ENCODE measurements around the gene SEC22C. TPM values are rescaled to one million over a fixed set of nuclear protein-coding genes. Genes with fewer than 3 reads are reported as not detected.

The SEC22C gene
- total and polyA plus RNA-seq, 11 donors: 17.4 to 40.5 (median 28.9) TPM

DNA sequence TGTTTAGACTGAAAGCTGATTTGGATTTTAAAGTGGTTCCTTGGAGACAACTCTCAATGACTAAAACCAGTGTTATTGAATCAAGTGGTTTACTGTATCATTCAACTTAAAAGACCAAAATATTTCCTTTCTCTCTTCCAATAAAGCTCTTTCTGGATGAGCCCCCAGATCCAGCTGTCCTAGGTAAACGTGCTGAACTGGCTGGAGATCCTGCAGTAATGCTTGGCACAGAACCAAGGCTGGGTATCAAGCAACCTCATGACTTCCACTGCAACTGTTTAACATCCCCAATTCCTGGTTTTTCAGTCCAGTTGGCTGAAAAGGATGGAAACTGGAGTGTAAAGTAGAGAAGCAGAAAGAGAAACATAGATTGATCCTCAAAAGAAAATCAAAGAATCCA is 28.9 kb downstream of the SEC22C start:
- ATAC-seq (no peak), DNase-seq (no peak)
- H3K27me3 ChIP-seq: no peaks in the 10 kb centered on the region
- H3K4me3 ChIP-seq: no peak overlapping the region
- 11 to 26% (median 18%) methylated on average over 1 of the region's 1 CpG for WGBS, 4 donors
- no peak for TF ChIP-seq POLR2A (IDR thresholded peaks at IDR 0.05)
- TF ChIP-seq, protein P1, sequence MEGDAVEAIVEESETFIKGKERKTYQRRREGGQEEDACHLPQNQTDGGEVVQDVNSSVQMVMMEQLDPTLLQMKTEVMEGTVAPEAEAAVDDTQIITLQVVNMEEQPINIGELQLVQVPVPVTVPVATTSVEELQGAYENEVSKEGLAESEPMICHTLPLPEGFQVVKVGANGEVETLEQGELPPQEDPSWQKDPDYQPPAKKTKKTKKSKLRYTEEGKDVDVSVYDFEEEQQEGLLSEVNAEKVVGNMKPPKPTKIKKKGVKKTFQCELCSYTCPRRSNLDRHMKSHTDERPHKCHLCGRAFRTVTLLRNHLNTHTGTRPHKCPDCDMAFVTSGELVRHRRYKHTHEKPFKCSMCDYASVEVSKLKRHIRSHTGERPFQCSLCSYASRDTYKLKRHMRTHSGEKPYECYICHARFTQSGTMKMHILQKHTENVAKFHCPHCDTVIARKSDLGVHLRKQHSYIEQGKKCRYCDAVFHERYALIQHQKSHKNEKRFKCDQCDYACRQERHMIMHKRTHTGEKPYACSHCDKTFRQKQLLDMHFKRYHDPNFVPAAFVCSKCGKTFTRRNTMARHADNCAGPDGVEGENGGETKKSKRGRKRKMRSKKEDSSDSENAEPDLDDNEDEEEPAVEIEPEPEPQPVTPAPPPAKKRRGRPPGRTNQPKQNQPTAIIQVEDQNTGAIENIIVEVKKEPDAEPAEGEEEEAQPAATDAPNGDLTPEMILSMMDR (IDR thresholded peaks at IDR 0.05): no peak
- peaks cover 0 to 94% (median 73%) of the 10 kb centered on the region in 9 donors for H3K36me3 ChIP-seq
- peaks cover 0 to 7% (median 0%) of the 10 kb centered on the region in 12 donors for H3K4me1 ChIP-seq
- intact Hi-C loops (cut with DNase I): no loop called here
- H3K27ac ChIP-seq: no peak overlapping the region
- H3K9me3 ChIP-seq: no peaks in the 10 kb centered on the region

DNA sequence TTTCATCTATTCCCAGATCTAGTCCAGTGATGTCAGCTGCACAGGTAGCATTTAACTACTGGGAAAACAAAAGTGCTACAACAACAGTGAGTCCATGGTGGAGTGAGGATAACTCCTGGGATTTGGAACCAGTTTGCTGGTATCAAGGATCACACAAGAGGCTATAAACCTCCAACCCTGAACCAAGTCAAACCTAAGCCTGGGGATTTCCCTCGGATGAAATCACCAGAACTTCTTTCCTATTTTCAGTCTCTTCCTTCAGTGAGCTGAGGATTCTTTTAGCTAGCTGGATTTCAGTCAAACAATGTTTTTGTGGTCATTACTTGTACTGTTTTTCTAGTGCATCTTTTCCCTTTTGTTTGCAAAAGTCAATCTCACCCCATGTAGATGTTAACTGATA is 31.5 kb downstream of the SEC22C start:
- Histone ChIP-seq H3K27me3 (no peaks in the 10 kb centered on the region), H3K4me1 (peaks cover 0 to 18% (median 3%) of the 10 kb centered on the region in 12 donors), H3K4me3 (no peak overlapping the region), H3K36me3 (peaks cover 0 to 71% (median 47%) of the 10 kb centered on the region in 9 donors), H3K9me3 (no peaks in the 10 kb centered on the region), H3K27ac (no peak overlapping the region)
- no peak for DNase-seq
- WGBS, 4 donors: 30 to 76% (median 57%) methylated on average over 1 of the region's 1 CpG
- TF ChIP-seq, protein P1 (IDR thresholded peaks at IDR 0.05): no peak
- TF ChIP-seq POLR2A (IDR thresholded peaks at IDR 0.05): no peak
- no peak for ATAC-seq
- intact Hi-C loops (cut with DNase I): no loop called here

GRCh38 chr3:42549131-42549530 is 32.6 kb downstream of the SEC22C start:
- no peaks in the 10 kb centered on the region for H3K27me3 ChIP-seq
- H3K36me3 ChIP-seq: peaks cover 0 to 60% (median 36%) of the 10 kb centered on the region in 9 donors
- intact Hi-C loops (cut with DNase I): loop anchor here in 7 of 10 donors (5.0 to 10.0 kb wide), 8 partner anchors 47 to 654 kb away; partner anchors contain the start of gene VIPR1 (in 2 of the 7)
- H3K9me3 ChIP-seq: no peaks in the 10 kb centered on the region
- no peak for TF ChIP-seq POLR2A (IDR thresholded peaks at IDR 0.05)
- TF ChIP-seq, protein P1 (IDR thresholded peaks at IDR 0.05): no peak
- ATAC-seq (peak in 1 of 4 donors; percentile 2), DNase-seq (no peak)
- peaks cover 0 to 28% (median 8%) of the 10 kb centered on the region in 12 donors for H3K4me1 ChIP-seq
- 80 to 87% (median 82%) methylated on average over 2 of the region's 2 CpGs for WGBS, 4 donors
- H3K27ac ChIP-seq: peak overlapping the region in 1 of 12 donors; percentile 18
- H3K4me3 ChIP-seq: no peak overlapping the region

DNA sequence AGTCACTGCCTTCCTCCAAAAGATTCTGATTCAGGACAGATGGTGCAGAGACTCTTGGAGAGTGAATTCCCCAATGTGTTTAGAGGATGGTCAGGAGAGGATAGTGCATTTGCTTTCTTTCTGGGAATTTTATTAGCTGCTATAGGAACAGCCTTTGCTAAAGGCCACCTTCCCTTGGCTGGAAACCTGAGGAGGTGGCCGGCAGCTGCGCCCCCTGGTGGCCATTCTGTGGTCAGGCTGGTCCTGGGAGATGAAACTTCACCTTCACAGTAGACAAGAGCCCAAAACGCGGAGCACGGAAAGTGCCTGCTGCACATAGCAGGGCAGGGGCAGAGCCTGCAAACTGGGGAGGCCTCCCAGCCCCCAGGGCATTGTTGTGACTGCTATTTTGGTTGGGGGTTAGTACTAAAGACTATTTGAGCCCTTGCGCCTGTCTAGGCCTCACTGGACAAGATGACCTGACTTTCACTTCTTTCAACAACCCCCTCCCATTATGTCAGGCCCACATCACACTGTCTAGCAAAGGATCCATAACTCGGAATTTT is 34.3 kb downstream of the SEC22C start:
- ATAC-seq (peak; percentile 40 to 64 (median 50)), DNase-seq (peak; percentile 65 to 82 (median 68))
- peak overlapping the region in 5 of 12 donors; percentile 2 to 54 (median 26) for H3K27ac ChIP-seq
- H3K36me3 ChIP-seq: peaks cover 0 to 44% (median 20%) of the 10 kb centered on the region in 9 donors
- no peak overlapping the region for H3K4me3 ChIP-seq
- 26 to 39% (median 28%) methylated on average over 7 of the region's 7 CpGs for WGBS, 4 donors
- intact Hi-C loops (cut with DNase I): loop anchor here in 7 of 10 donors (5.0 to 10.0 kb wide), 8 partner anchors 45 to 653 kb away; partner anchors contain the start of gene VIPR1 (in 2 of the 7)
- H3K4me1 ChIP-seq: peaks cover 0 to 28% (median 8%) of the 10 kb centered on the region in 12 donors
- H3K27me3 ChIP-seq: no peaks in the 10 kb centered on the region
- TF ChIP-seq, protein P1 (IDR thresholded peaks at IDR 0.05): peak; percentile 85 to 99 (median 94)
- TF ChIP-seq POLR2A (IDR thresholded peaks at IDR 0.05): no peak
- no peaks in the 10 kb centered on the region for H3K9me3 ChIP-seq

Data from heart left ventricle (tissue), 16 donors.